HG03064 (cell line): Measurements from ENCODE around the gene MAP4K2.

ENCODE experiments used
- ATAC-seq: cut with Tn5 transposase; IDR thresholded peaks from one replicate; pipeline ENCODE4 v1.9.1; 2021; ENCODE audit warnings: low read depth; ENCODE audit not compliant: unreplicated experiment

Gene MAP4K2

GRCh38 chr11:64771861-64772260 lies 31.2 kb downstream of the MAP4K2 start:
- no peak for ATAC-seq

GRCh38 chr11:64770120-64770519 lies 32.9 kb downstream of the MAP4K2 start:
- ATAC-seq = no peak

DNA sequence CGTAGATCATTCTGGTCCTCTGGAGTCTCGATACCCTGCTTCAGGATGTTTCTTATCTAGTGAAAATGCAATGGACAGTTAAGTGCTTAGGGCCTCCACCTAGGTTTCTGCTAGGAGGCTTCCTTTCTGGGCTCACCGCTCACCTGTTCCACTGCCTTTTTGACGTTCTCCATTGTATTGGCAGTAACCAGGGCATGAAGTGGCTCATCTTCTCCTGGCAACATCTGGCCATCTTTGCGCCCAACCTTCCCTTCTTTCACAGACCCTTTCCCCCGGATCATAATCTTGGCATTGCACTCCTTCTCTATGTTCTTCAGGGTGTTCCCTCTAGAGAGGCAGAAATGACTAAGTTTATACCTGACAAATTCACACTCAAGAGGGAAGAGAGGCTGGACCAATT lies 33.7 kb downstream of the MAP4K2 start:
- ATAC-seq = no peak

GRCh38 chr11:64768300-64768694 lies 34.7 kb downstream of the MAP4K2 start:
- ATAC-seq = no peak

GRCh38 chr11:64767344-64768299 lies 35.4 kb downstream of the MAP4K2 start:
- ATAC-seq = no peak

GRCh38 chr11:64766881-64767280 lies 36.1 kb downstream of the MAP4K2 start:
- no peak for ATAC-seq

DNA sequence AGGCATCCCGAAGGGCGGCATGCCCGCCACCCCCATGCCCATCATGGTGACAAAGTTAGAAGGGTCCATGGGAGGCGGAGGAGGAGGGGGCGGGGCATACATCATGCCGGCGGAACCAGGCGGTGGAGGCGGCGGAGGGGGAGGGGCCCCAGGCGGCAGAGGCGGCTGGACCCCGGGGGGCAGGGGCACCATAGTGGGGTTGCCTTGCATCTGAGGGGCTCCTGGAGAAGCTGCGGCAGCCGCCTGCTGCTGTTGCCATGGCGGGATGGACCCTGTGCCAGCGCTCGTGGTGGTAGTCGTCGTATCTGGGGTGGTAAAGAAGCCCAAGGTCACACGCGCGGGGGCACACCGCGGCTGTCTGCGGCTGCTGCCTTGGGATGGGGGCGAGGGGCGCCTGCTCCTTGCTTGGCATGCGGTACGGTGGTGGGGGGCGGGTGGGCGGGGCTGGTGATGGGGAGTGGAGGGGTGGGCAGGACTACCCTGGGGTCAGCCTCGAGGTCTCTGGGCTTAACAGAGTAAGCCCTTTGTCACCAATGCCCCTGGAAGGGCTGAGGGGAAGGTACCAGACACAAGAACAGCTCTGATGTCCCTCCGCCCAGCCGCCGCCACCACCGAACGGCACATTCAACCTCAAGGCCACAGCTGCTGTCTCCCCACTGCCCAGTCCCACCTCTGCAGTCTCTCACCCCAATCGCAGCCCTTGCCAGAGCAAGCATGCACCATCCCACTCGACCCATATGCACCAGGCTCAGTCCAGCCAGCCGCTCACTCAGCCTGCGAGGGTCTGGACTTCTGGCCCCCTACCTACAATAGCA lies 37.0 kb downstream of the MAP4K2 start:
- ATAC-seq = no peak

GRCh38 chr11:64765291-64765850 lies 37.6 kb downstream of the MAP4K2 start:
- no peak for ATAC-seq

- ATAC-seq = no peak
Observed at GRCh38 chr11:64764753-64765152, 38.3 kb downstream of the MAP4K2 start.

DNA sequence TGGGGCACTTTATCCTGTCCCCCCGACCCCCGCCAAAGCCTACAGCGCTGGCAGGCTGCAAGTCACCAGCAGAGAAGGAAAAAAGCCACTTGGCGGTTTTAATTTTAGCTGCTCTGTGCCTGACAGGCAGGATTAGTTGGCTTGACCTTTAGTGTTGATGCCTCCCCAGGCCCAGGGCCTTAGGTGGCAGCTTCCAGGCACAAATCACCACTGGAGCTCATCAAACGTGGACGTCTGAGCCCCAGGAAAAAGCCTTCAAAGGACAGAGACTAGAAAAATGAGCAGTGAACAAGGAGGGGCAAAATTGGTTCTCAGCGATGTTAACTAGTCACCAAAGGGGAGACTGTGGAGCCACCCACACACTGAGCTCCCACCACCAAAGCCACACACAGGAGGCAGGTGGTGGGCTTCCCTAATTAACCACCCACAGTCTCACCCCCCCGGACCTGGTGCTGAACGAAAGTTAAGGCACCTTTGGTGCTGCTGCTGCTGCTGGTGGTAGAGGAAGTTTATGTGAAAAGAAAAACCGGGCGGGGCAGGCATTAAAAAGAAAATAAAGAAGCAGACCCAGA lies 38.9 kb downstream of the MAP4K2 start:
- ATAC-seq = no peak

- ATAC-seq = no peak
Observed at GRCh38 chr11:64763526-64764039, 39.4 kb downstream of the MAP4K2 start.

DNA sequence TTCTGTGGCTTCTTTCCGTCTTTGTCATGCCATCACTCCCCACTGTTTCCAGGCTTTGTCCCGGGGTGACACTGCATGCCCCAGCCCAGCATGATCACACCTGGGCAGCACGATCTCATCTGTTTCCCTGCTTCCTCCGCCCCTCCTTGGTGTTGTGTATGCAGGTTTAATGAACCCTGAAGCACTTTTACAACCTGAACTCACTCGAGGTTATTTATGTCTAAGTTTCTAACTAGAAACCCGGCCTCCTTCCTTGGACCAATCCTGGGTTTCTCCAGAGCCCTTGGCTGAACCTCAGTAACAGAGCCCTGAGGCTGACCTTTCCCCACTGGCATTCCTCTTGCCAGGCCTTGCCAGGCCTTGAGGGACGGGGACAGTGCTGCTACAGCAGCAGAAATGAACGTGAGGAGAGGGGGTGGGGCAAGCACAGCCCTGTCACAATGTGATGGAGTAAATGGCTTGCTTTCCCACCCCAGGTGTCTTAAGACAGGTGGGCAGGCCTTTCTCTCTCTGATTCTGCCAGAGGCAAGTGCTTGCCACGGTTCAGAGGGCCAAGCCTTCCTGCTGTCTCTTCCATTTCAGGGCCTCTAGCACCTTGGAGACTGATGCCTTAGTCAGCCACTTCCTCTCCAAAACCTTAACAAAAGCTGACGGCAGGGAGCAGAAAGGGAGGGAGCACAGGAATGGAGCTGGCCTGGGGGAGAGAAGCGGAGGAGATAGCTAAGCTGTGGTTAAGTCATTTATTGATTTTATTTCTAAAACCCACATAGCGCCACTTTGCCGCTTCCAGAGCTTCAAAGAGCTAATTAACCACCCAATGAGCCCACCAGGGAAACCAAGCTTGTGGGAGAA lies 40.1 kb downstream of the MAP4K2 start:
- ATAC-seq = no peak

DNA sequence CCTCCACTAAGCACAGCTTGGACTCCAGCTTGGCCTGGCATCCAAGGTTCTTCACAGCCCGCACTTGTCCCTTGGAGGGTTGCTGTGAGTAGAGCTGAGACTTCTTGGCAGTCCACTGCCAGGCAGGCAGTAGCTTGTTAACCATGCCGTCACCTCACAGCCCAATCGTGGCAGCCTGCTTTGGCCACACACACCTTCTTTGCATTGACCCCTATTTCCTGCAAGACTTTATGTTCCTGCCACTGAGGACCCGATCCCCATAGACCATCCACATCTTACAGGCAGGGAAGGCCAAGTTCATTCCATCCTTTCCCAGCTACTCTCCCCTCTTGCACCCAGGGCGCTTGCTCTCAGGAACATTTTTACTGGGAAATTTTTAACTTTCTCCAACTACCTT lies 40.7 kb downstream of the MAP4K2 start:
- ATAC-seq = no peak

- ATAC-seq = no peak
Observed at GRCh38 chr11:64760759-64761420, 42.1 kb downstream of the MAP4K2 start.

- no peak for ATAC-seq
Observed at GRCh38 chr11:64759722-64760719, 43.0 kb downstream of the MAP4K2 start, which contains the start of gene PYGM. PYGM (minus strand) TSS chr11:64759974; CDS start chr11:64759898, 76 bp downstream.

DNA sequence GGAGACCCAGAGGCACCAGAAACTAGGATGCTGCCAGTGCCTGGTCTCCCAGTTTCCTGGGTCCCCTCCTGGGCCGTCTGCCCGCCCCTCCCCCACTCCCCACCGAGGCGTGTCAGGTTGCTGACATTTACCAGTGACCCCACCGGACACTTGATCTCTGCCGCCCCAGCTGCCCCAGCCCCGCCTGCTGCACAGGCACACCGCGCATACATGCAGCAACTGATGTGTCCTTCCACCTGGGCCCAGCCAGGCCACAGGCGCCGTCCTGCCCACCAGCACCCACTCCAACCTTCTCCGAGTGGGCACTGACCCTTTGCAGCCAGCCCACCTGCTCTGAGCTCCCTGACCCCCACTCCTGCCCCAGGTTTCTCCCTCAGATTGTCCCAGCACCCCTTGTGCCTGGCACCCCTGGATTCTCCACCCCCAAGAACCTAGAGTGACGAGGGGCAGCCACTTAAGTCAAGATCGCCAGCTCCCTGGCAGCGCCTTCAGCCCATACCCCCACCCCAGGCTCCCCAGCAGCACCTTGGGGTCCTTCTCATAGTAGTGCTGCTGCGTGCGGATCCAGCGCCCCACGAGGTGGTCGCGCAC lies 43.8 kb downstream of the MAP4K2 start:
- no peak for ATAC-seq

- ATAC-seq = no peak
Observed at GRCh38 chr11:64758330-64759079, 44.5 kb downstream of the MAP4K2 start.
